ENCODE data around the gene ZFHX3. TPM values are rescaled to one million over a fixed set of nuclear protein-coding genes. Genes with fewer than 3 reads are reported as not detected.

Gene ZFHX3
- polyA plus RNA-seq (2013, experiment 1 of 2), result 1.3 TPM
- 2.5 TPM for polyA plus RNA-seq (2013, experiment 2 of 2)

DNA sequence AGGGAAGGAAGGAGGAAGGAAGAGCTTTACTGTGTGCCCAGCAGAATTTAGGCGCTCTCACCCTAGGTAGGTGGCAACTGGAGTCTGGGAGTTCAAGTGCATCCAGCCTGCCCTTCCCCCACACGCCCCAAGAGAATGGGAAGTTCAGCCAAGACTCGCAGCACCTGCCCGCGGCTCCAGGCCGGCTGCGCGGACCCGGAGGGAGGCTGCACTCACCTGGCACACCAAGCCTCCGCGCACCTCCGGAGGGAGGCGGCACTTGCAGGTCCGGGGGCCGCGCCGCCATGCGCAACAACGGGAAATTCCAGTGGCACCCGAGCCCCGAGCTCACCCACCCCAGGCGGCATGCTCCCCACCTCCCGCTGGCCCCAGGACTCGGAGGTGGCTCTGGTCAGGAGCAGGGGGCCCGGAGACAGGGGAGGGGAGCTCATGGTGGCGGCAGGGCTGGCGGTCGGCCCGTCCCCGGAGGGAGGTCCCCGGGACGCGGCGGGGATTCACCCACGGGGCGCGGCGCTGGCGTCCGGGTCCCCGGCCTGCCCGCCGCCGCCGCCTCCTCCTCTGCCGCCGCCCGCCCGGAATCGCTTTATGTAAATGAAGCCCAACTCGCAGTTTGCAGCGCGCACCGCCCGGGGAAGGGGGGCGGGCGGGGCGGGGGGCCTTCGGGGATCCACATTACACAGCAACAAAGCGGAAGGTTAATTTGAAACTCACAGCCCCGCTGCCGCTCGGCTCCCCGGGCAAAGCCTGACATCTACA, at the start of gene ZFHX3:
Gene ZFHX3, minus strand, starts transcription at position 593 of the 756 bp plus-strand sequence. CDS start 87,983 bp downstream, outside the sequence.
- under 1% methylated on average over 64 of the region's 64 CpGs for WGBS
- H3K9ac ChIP-seq (ENCODE audit: low read depth, low read length), result peak within 1 kb of the TSS; percentile 50
- no peaks in the 10 kb centered on the region for H3K9me3 ChIP-seq (ENCODE audit: insufficient read depth, low read depth, low read length)
- no peak within 1 kb of the TSS for H3K27ac ChIP-seq (ENCODE audit: low read depth, low read length)
- peak within 1 kb of the TSS; percentile 54 for H3K4me3 ChIP-seq (ENCODE audit: low read length)
- peaks cover 97% of the 10 kb centered on the region for H3K27me3 ChIP-seq (ENCODE audit: insufficient read depth, low read length)
- peaks cover 76% of the 10 kb centered on the region for H3K4me1 ChIP-seq (ENCODE audit: insufficient read depth, low read length)
- H3K36me3 ChIP-seq (ENCODE audit: insufficient read depth, low read length), result no peaks in the 10 kb centered on the region

- Histone ChIP-seq H3K9ac (ENCODE audit: low read depth, low read length) (no peak overlapping the region), H3K4me1 (ENCODE audit: insufficient read depth, low read length) (no peaks in the 10 kb centered on the region), H3K27ac (ENCODE audit: low read depth, low read length) (no peak overlapping the region), H3K4me3 (ENCODE audit: low read length) (no peak overlapping the region), H3K9me3 (ENCODE audit: insufficient read depth, low read depth, low read length) (no peaks in the 10 kb centered on the region), H3K27me3 (ENCODE audit: insufficient read depth, low read length) (no peaks in the 10 kb centered on the region), H3K36me3 (ENCODE audit: insufficient read depth, low read length) (no peaks in the 10 kb centered on the region)
- WGBS, result 93% methylated on average over 3 of the region's 3 CpGs
These were observed 48.6 kb upstream of the ZFHX3 start for GRCh38 chr16:73096510-73096909.

DNA sequence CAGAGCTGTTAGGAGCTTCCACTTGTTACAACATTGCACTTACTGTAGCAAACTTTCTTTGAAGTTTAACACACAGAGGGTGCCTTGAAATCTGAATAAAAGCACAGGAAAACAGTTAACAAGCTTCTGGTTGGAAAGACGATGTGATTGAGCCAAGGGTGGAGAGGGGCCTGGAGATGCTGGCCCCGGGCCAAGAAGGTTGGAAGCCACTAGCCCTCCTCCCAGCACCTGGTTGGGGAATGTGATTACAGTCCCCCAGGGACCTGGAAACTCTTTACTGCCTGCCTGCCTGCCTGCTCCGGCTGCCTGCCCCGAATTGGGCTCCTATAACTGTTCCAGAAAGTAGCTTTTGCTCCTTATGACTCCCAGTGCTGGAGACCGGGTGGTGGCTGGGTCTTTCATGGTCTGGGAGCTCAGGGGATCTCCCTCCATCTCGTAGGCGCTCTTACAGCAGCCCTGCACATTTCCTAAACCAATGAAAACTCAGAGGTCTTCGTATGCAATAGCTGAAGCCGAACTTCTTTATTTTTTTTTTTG, 48.0 kb upstream of the ZFHX3 start:
- no peaks in the 10 kb centered on the region for H3K36me3 ChIP-seq (ENCODE audit: insufficient read depth, low read length)
- no peaks in the 10 kb centered on the region for H3K9me3 ChIP-seq (ENCODE audit: insufficient read depth, low read depth, low read length)
- no peak overlapping the region for H3K4me3 ChIP-seq (ENCODE audit: low read length)
- H3K9ac ChIP-seq (ENCODE audit: low read depth, low read length), result no peak overlapping the region
- H3K27me3 ChIP-seq (ENCODE audit: insufficient read depth, low read length), result no peaks in the 10 kb centered on the region
- WGBS, result 75% methylated on average over 9 of the region's 9 CpGs
- H3K4me1 ChIP-seq (ENCODE audit: insufficient read depth, low read length), result no peaks in the 10 kb centered on the region
- H3K27ac ChIP-seq (ENCODE audit: low read depth, low read length), result no peak overlapping the region

- Histone ChIP-seq H3K4me3 (ENCODE audit: low read length) (no peak overlapping the region), H3K36me3 (ENCODE audit: insufficient read depth, low read length) (no peaks in the 10 kb centered on the region), H3K27ac (ENCODE audit: low read depth, low read length) (no peak overlapping the region), H3K9ac (ENCODE audit: low read depth, low read length) (no peak overlapping the region), H3K4me1 (ENCODE audit: insufficient read depth, low read length) (no peaks in the 10 kb centered on the region), H3K27me3 (ENCODE audit: insufficient read depth, low read length) (no peaks in the 10 kb centered on the region), H3K9me3 (ENCODE audit: insufficient read depth, low read depth, low read length) (no peaks in the 10 kb centered on the region)
- 98% methylated on average over 5 of the region's 6 CpGs for WGBS
These were observed 47.4 kb upstream of the ZFHX3 start for GRCh38 chr16:73095142-73095820.

GRCh38 chr16:73094371-73094770, 46.4 kb upstream of the ZFHX3 start:
- Histone ChIP-seq H3K27ac (ENCODE audit: low read depth, low read length) (no peak overlapping the region), H3K9ac (ENCODE audit: low read depth, low read length) (no peak overlapping the region), H3K27me3 (ENCODE audit: insufficient read depth, low read length) (no peaks in the 10 kb centered on the region), H3K4me1 (ENCODE audit: insufficient read depth, low read length) (no peaks in the 10 kb centered on the region), H3K9me3 (ENCODE audit: insufficient read depth, low read depth, low read length) (no peaks in the 10 kb centered on the region), H3K36me3 (ENCODE audit: insufficient read depth, low read length) (no peaks in the 10 kb centered on the region), H3K4me3 (ENCODE audit: low read length) (no peak overlapping the region)
- WGBS, result 97% methylated on average over 6 of the region's 6 CpGs

- no peaks in the 10 kb centered on the region for H3K27me3 ChIP-seq (ENCODE audit: insufficient read depth, low read length)
- no peak overlapping the region for H3K4me3 ChIP-seq (ENCODE audit: low read length)
- H3K4me1 ChIP-seq (ENCODE audit: insufficient read depth, low read length), result no peaks in the 10 kb centered on the region
- WGBS, result 94% methylated on average over 31 of the region's 32 CpGs
- no peaks in the 10 kb centered on the region for H3K9me3 ChIP-seq (ENCODE audit: insufficient read depth, low read depth, low read length)
- no peak overlapping the region for H3K9ac ChIP-seq (ENCODE audit: low read depth, low read length)
- no peaks in the 10 kb centered on the region for H3K36me3 ChIP-seq (ENCODE audit: insufficient read depth, low read length)
- H3K27ac ChIP-seq (ENCODE audit: low read depth, low read length), result no peak overlapping the region
These were observed 45.5 kb upstream of the ZFHX3 start for GRCh38 chr16:73093146-73094144.

- Histone ChIP-seq H3K27ac (ENCODE audit: low read depth, low read length) (no peak overlapping the region), H3K9me3 (ENCODE audit: insufficient read depth, low read depth, low read length) (no peaks in the 10 kb centered on the region), H3K9ac (ENCODE audit: low read depth, low read length) (no peak overlapping the region), H3K4me3 (ENCODE audit: low read length) (no peak overlapping the region), H3K27me3 (ENCODE audit: insufficient read depth, low read length) (no peaks in the 10 kb centered on the region), H3K36me3 (ENCODE audit: insufficient read depth, low read length) (no peaks in the 10 kb centered on the region), H3K4me1 (ENCODE audit: insufficient read depth, low read length) (no peaks in the 10 kb centered on the region)
- 88% methylated on average over 16 of the region's 16 CpGs for WGBS
These were observed 44.4 kb upstream of the ZFHX3 start for GRCh38 chr16:73092236-73092781.

DNA sequence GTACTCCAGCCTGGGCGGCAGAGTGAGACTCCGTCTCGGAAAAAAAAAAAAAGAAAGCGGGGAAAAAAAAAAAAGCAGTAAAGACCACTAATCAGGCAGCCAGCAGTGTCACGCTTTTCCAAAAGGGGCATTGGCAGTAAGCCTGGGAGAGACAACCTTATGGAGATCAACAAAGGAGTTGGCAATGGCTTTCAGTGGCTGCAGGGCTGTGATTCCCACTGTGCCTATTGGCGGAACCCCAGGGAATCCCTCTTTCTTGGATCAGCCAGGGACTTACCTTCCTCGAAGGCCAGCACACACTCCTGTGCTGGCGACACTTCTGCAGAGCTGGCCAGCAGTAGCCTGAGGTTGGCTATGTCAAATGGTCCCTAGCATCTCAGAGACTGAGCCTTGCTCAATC, 43.2 kb upstream of the ZFHX3 start:
- no peaks in the 10 kb centered on the region for H3K27me3 ChIP-seq (ENCODE audit: insufficient read depth, low read length)
- no peaks in the 10 kb centered on the region for H3K36me3 ChIP-seq (ENCODE audit: insufficient read depth, low read length)
- 90% methylated on average over 8 of the region's 8 CpGs for WGBS
- no peak overlapping the region for H3K27ac ChIP-seq (ENCODE audit: low read depth, low read length)
- H3K4me3 ChIP-seq (ENCODE audit: low read length), result no peak overlapping the region
- H3K9me3 ChIP-seq (ENCODE audit: insufficient read depth, low read depth, low read length), result no peaks in the 10 kb centered on the region
- H3K9ac ChIP-seq (ENCODE audit: low read depth, low read length), result no peak overlapping the region
- no peaks in the 10 kb centered on the region for H3K4me1 ChIP-seq (ENCODE audit: insufficient read depth, low read length)

DNA sequence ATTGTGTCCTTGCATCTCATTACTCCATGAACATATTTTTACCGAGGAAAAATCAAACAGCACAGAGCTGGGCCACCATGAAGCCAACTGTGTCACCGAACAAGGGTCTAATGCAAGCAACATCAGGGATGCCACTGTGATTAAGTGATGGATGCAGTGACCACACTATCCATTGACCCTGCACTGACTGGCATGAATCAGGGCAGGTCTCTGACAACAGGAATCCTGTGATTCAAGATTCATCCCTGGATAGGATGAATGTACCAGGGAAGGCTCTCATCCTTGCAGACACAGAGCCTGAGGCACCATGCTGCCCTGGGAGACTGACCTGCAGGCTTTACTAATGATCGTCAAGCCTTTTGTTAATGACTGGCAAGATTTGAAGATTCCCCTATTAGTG, 41.5 kb upstream of the ZFHX3 start:
- Histone ChIP-seq H3K9me3 (ENCODE audit: insufficient read depth, low read depth, low read length) (no peaks in the 10 kb centered on the region), H3K4me1 (ENCODE audit: insufficient read depth, low read length) (no peaks in the 10 kb centered on the region), H3K27me3 (ENCODE audit: insufficient read depth, low read length) (no peaks in the 10 kb centered on the region), H3K9ac (ENCODE audit: low read depth, low read length) (no peak overlapping the region), H3K4me3 (ENCODE audit: low read length) (no peak overlapping the region), H3K36me3 (ENCODE audit: insufficient read depth, low read length) (no peaks in the 10 kb centered on the region), H3K27ac (ENCODE audit: low read depth, low read length) (no peak overlapping the region)
- 95% methylated on average over 3 of the region's 3 CpGs for WGBS

DNA sequence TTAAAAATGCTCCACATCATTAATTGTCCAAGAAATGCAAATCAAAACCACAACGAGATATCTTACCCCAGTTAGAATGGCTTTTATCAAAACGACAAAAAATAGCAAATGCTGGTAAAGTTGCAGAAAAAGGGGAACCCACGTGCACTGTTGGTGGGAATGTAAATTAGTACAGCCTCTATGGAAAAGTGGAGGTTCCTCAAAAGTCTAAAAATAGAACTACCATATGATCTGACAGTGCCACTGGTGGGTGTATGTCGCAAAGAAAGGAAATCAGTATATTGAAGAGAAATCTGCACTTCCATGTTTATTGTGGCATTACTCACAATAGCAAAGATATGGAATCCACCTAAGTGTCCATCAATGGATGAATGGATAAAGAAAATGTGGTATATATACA, 38.2 kb upstream of the ZFHX3 start:
- no peak overlapping the region for H3K27ac ChIP-seq (ENCODE audit: low read depth, low read length)
- no peaks in the 10 kb centered on the region for H3K27me3 ChIP-seq (ENCODE audit: insufficient read depth, low read length)
- H3K4me1 ChIP-seq (ENCODE audit: insufficient read depth, low read length), result no peaks in the 10 kb centered on the region
- no peak overlapping the region for H3K9ac ChIP-seq (ENCODE audit: low read depth, low read length)
- no peaks in the 10 kb centered on the region for H3K36me3 ChIP-seq (ENCODE audit: insufficient read depth, low read length)
- no peak overlapping the region for H3K4me3 ChIP-seq (ENCODE audit: low read length)
- no peaks in the 10 kb centered on the region for H3K9me3 ChIP-seq (ENCODE audit: insufficient read depth, low read depth, low read length)
- 84% methylated on average over 4 of the region's 4 CpGs for WGBS
